Daoy (cell line): ENCODE measurements around the gene TNXB. TPM values are rescaled to one million over a fixed set of nuclear protein-coding genes. Genes with fewer than 3 reads are reported as not detected.
A peak's percentile ranks its signal among the peaks of the same experiment; 100 is the strongest.
"Not testable (repeated sequence)": the region's sequence is repeated elsewhere in the genome, so short reads cannot be mapped to it uniquely, and the experiment has no call there.

Source experiments
- DNase-seq: peaks from one replicate; pipeline ENCODE4 v3.0.0-alpha.2; 2015; ENCODE audit warnings: low read depth
- total RNA-seq: library from RNA; depleted of rRNA; stranded (reverse); fragments of >200 nt; shearing (Covaris generic); gene quantifications from 2 replicates; pipeline ENCODE4 v1.2.3, GENCODE V29; 2014

TNXB gene
- total RNA-seq, 1 experiment from 2014 or later = 0.11 TPM

DNA sequence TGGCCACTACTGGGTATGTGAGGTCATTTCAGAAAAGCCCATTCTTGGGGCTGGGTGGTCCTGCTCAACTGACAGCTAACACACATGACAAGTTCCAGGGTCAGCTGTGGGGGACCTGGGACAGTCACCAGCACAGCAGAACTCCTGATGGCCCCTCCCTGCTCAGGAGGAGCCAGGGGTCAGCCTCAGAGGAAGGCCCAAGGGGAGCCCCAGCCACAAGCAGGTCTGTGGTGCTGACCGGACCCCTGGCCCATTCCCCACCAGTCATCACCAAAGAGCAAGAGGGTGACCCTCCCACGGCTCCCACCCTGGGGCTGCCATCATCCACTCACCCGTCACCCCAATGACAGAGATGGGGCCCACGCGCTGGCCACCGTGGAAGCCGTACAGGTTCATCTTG lies 52.9 kb downstream of the TNXB start:
- no peak for DNase-seq

DNA sequence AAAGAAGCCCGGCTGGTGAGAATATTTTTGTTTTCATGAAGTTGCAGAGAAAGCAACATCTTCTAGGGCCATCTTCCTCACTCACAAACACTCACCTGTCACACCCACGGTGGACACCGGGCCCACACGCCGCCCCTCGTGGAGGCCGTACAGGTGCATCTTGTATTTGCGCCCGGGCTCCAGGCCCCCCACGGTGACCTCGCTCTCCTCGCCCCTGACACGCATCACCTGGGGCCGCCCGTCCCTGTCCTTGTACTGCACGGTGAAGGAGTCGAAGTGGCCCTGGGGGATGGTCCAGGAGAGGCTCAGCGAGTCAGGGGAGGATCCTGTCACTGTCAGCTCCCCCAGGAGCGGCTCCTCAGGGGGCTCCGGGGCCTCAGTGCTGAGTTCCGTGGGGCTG lies 53.4 kb downstream of the TNXB start:
- DNase-seq = not testable (repeated sequence)

DNA sequence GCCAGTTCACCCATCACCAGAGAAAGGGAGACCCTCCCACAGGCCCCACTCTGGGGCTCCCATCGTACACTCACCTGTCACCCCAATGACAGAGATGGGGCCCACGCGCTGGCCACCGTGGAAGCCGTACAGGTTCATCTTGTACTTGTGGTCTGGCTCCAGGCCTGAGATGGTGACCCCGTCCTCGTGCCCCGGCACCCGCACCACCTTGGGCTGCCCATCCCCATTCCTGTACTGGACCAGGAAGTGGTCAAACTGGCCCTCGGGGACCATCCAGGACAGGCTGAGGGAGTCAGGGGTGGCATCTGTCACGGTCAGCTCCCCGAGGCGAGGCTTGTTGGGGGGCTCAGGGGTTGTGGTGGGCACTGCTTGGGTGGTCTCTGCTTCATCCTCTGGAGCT lies 55.8 kb downstream of the TNXB start:
- DNase-seq = not testable (repeated sequence)

DNA sequence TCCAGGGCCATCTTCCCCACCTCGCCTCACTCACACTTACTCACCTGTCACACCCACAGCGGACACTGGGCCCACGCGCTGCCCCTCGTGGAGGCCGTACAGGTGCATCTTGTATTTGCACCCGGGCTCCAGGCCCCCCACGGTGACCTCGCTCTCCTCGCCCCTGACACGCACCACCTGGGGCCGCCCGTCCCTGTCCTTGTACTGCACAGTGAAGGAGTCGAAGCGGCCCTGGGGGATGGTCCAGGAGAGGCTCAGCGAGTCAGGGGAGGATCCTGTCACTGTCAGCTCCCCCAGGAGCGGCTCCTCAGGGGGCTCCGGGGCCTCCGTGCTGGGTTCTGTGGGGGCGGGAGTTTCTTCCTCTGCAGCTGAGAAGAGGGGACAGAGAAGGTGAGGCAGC lies 56.5 kb downstream of the TNXB start:
- not testable (repeated sequence) for DNase-seq

DNA sequence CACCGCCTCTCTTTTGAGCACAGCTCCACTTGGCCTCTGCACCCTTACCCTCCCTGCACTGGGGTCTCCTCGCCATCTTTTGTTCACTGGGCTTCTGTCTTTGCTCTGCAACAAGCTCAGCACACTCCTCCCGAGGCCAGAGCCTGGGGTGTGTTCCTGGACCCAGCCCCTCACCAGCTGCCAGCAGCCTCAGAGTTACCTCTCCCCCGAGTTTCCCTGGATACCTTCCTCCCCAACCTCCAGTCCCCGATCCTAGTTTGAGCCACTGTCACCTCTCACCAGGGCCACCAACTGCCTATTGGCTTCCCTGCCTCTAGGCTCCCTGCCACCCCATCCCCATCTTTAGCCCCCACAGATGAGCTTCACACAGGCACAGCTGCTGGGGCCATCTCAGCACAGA lies 58.6 kb downstream of the TNXB start:
- DNase-seq = no peak

DNA sequence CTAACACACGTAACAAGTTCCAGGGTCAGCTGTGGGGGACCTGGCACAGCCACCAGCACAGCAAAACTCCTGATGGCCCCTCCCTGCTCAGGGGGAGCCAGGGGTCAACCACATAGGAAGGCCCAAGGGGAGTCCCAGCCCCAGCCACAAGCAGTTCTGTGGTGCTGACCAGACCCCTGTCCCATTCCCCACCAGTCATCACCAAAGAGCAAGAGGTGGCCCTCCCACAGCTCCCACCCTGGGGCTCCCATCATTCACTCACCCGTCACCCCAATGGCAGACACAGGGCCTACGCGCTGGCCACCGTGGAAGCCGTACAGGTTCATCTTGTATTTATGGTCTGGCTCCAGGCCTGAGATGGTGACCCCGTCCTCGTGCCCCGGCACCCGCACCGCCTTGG lies 59.4 kb downstream of the TNXB start:
- DNase-seq = not testable (repeated sequence)

DNA sequence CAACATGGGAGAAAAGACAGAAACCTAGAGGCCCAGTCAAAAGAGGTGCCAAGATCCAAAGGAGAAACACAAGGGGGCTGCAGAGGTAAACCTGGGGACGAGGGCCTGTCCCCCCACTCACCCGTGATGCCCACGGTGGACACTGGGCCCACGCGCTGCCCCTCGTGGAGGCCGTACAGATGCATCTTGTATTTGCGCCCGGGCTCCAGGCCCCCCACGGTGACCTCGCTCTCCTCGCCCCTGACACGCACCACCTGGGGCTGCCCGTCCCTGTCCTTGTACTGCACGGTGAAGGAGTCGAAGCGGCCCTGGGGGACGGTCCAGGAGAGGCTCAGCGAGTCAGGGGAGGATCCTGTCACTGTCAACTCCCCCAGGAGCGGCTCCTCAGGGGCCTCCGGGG lies 60.0 kb downstream of the TNXB start:
- DNase-seq = not testable (repeated sequence)

DNA sequence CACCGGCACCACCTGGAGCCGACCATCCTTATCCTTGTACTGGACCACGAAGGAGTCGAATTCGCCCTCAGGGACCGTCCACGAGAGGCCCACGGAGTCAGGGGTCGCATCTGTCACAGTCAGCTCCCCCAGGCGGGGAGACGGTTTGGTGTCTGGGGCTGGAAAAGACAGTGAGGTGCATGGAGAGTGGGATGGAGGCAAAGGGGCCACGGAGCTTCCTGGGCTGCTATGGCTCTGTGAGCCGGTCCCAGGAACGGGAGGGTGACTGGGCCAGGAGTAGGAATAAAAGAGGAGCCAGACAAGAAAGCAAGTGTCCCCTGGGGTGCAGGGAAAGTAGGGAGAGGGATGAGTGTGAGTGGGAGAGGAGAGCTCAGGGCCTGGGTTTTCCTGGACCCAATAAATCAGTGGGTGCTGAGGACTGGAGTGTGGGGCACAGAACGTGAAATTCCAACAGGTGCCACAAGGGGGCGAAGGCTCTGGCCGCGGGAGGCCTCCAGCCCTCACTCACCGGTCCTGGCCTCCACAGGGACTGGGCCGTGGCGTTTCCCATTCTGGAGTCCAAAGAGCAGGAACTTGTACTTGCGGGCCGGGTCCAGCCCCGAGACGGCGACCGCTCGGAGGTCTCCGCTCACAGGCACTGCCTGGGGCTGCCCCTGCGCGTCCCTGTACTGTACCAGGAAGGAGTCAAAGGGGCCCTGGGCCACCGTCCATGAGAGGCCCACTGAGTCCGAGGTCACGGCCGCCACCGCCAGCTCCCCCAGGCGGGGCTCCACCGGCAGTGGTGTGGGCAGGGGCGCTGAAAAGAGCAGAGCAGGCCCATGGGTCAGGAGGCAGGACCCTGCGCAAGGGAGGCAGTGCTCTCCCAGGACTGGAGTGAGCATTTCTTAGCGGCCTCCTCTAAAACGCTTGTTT lies 61.0 kb downstream of the TNXB start:
- DNase-seq = peak; percentile 72

DNA sequence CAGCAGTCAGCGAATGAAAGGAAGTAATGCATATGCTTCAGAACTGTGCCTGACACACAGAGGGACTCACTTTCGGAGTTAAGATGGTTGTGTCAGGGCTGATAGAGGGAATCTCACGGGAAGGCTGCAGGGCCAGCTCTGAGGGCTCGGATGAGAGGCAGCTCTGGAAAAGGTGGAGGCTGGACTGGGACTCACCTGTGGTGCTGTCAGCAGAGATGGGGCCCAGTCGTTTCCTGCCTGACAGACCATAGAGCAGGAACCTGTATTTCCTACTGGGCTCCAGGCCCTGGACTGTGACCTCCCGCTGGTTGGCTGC lies 61.6 kb downstream of the TNXB start:
- DNase-seq = no peak

DNA sequence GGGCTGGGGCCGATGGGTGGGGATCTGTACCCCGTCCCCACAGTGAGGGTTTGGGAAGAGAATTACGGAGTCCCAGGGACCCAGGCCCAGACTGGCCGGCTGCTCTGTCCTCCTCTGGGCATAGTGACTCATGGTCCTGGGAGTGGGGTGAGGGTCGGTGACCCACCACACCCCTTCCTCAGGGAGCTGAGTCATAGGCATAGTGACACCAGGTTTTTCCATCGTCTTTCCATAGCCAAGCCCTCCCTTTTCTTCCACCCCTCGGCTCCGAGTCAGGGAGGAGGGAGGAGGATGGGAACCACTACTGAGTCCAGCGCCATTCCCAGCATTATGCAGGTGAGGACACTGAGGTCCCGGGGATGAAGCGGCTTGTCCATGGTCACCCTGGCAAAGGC lies 62.1 kb downstream of the TNXB start:
- peak; percentile 37 for DNase-seq

DNA sequence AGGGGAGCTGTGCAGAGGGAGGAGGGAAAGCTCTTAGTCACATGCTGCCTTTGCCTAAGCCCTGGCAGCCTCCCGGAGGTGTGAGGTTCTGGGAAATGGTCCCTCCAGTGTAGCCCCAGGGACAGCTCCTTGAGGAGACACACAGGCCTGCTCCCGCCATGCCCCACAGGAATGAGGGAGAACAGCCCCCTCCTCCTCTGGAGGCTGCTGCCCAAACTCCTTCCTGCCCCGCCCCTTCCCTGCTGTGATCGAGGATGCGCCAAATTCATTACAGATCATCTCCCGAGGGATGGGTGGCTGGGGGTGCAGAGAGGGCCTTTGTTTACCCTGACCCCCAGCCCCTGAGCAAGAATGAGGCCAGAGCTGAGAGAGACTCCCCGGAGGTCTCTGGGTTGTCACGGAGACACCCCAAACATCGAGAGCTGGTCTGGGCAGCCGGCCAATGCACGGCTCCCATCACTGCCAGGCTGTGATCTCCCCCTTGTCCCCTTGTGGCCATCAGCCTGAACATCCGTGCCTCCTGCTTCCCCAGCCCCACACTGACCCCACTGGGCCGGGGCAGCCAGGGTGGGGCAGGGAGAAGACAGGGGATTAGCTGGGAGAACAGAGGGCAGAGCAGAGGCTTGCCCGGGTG lies 62.6 kb downstream of the TNXB start:
- DNase-seq = peak; percentile 56

DNA sequence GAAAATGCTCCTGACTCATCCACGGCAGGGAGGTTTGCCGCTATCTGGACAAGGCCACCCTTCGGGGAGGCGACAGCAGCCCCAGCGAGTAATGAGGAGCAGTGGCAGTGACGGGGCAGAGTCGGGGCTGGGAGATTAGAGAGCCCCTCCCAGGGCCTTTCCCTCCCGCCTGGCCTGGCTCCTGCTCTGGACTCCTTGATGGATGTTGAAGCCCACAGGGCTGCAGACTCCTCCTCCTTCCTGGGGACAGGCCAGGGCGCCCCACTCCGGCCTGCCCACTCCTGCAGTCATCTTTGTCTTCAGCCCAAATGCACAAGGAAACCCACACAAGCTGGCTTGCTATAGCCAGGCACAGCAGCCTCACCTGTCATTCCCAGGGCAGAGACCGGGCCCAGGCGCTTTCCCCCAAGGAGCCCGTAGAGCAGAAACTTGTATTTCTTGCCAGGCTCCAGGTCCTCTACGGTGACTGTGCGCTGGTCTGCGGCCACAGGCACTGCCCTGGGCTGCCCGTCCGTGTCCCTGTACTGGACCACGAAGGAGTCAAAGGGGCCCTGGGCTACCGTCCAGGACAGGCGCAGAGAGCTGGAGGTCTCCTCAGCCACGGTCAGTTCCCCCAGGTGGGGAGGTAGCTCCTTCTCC lies 63.2 kb downstream of the TNXB start:
- DNase-seq = no peak

DNA sequence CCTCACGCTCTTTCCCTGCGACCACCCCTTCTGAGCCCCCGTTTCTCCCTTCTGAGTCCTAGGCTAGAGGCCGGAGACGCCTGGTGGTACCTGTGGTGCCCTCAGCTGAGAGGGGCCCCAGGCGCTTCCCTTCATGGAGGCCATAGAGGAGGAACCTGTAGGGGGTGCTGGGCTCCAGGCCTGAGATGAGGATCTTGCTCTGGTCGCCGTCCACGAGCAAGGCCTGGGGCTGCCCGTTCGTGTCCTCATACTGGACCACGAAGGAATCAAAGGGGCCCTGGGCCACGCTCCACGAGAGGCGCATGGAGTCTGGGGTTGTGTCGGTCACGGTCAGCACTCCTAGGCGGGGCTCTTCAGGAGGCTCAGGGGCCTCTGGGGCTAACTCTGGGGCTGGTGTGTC lies 64.2 kb downstream of the TNXB start:
- DNase-seq = not testable (repeated sequence)

DNA sequence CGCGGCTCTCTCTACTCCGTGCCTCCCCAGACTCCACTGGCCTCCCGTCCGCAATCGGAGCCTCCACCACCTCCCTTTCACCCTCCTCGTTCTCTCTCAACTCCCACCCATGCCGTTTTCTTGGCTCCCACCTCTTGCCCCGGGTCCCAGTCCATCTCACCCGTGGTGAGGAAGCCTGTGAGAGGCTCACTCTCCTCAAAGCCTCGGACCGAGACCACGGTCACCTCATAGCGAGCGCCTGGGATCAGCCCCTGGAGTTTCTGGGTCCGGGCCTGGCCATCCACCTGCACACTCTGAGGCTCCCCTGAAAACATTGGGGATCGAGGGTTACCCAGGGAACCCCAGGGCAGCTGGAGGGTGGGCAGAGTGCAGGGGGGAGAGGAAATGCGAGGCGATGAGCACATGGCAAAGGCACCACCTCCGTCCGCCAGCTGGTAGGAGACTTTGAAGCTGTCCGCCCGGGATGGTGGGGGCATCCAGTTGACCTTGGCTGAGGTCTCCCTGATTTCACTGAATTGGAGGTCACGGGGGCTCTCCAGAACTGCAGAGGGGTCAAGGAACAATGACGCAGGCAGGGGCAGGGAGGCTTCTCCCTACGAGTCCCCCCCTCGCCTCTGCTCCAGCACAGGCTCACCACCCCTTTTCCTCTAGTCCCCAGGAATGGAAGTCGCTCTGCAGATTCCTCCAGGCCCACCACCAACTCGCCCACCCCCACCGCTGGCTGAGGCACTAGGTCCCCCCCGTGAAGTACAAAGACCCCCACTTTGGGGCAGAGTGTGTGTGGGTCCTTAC lies 65.4 kb downstream of the TNXB start:
- DNase-seq = not testable (repeated sequence)

DNA sequence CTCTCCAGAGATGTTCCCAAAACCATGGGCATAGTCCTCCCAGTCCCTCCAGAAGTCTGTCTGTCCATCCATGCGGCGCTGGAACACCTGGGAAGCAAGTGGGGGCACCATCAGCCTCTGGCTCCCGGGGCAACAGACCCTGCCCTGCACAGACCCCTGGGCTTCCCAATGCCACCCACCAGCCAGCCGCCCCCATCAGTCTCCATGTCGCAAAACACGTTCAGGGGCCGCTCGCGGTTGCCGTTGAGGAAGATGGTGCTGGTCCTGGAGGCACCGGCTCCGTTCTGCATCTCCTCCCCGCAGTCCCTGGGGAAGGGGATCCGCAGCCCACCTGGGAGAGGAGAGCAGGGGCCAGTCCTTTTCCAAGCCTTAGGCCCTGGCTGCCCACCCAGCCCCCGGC lies 66.9 kb downstream of the TNXB start:
- DNase-seq = not testable (repeated sequence)

DNA sequence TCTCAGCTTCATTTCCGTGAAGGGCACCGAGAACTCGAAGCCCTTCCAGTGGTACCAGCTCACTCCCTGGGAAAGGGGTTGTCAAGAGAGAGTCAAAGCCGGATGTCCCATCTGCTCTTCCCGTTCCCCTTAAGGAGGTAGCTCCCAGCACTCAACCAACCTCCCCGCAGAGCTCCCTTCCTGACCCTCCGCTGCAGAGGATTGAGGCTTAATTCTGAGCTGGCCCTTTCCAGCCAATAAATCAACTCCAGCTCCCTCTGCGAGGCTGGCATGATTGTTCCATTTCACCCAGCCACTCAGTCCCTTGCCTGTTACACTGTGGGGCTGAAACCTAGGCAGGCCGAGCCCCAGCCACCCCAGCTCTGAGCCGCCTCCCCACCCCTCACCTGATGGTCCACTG lies 67.8 kb downstream of the TNXB start:
- DNase-seq = not testable (repeated sequence)

DNA sequence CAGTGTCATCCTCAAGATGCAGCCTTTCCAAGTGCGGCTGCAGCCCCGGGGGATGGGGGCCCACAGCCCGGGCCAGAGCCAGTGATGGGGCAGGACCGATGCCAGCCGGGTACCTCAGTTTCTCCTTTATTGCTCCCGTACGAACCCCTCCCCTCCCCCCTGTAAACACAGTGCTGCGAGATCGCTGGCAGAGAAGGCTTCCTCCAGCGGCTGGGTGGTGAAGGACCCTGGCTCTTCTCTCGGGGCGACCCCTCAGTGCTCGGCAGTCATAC lies 68.2 kb downstream of the TNXB start:
- not testable (repeated sequence) for DNase-seq

DNA sequence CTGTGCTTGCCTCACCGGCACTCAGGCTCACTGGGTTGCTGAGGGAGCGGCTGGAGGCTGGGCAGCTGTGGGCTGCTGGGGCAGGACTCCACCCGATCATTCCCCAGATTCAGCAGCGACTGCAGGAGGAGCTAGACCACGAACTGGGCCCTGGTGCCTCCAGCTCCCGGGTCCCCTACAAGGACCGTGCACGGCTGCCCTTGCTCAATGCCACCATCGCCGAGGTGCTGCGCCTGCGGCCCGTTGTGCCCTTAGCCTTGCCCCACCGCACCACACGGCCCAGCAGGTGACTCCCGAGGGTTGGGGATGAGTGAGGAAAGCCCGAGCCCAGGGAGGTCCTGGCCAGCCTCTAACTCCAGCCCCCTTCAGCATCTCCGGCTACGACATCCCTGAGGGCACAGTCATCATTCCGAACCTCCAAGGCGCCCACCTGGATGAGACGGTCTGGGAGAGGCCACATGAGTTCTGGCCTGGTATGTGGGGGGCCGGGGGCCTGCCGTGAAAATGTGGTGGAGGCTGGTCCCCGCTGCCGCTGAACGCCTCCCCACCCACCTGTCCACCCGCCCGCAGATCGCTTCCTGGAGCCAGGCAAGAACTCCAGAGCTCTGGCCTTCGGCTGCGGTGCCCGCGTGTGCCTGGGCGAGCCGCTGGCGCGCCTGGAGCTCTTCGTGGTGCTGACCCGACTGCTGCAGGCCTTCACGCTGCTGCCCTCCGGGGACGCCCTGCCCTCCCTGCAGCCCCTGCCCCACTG lies 68.7 kb downstream of the TNXB start:
- DNase-seq = not testable (repeated sequence)

DNA sequence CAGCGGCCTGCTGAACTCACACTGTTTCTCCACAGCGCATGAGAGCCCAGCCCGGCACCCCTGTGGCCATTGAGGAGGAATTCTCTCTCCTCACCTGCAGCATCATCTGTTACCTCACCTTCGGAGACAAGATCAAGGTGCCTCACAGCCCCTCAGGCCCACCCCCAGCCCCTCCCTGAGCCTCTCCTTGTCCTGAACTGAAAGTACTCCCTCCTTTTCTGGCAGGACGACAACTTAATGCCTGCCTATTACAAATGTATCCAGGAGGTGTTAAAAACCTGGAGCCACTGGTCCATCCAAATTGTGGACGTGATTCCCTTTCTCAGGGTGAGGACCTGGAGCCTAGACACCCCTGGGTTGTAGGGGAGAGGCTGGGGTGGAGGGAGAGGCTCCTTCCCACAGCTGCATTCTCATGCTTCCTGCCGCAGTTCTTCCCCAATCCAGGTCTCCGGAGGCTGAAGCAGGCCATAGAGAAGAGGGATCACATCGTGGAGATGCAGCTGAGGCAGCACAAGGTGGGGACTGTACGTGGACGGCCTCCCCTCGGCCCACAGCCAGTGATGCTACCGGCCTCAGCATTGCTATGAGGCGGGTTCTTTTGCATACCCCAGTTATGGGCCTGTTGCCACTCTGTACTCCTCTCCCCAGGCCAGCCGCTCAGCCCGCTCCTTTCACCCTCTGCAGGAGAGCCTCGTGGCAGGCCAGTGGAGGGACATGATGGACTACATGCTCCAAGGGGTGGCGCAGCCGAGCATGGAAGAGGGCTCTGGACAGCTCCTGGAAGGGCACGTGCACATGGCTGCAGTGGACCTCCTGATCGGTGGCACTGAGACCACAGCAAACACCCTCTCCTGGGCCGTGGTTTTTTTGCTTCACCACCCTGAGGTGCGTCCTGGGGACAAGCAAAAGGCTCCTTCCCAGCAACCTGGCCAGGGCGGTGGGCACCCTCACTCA lies 69.5 kb downstream of the TNXB start:
- not testable (repeated sequence) for DNase-seq

DNA sequence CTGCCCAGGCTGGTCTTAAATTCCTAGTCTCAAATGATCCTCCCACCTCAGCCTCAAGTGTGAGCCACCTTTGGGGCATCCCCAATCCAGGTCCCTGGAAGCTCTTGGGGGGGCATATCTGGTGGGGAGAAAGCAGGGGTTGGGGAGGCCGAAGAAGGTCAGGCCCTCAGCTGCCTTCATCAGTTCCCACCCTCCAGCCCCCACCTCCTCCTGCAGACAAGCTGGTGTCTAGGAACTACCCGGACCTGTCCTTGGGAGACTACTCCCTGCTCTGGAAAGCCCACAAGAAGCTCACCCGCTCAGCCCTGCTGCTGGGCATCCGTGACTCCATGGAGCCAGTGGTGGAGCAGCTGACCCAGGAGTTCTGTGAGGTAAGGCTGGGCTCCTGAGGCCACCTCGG lies 70.3 kb downstream of the TNXB start:
- not testable (repeated sequence) for DNase-seq
